AG09309 (cell line): Measurements from ENCODE around the gene PCDH15.
A peak's percentile ranks its signal among the peaks of the same experiment; 100 is the strongest.

Source experiments
- DNase-seq: peaks from one replicate; pipeline ENCODE4 v3.0.0-alpha.2; 2010; ENCODE audit warnings: low read depth
- H3K4me3 ChIP-seq: 2 replicates; pipeline ENCODE4 v1.5.1; 2011; ENCODE audit warnings: mild to moderate bottlenecking, low read depth, low read length, moderate library complexity; ENCODE audit not compliant: control insufficient read depth
- TF ChIP-seq, protein P1 (sequence below): IDR thresholded peaks from 2 replicates; pipeline ENCODE4 v1.5.1; 2011; ENCODE audit warnings: mild to moderate bottlenecking, low read depth, low read length, inconsistent platforms; ENCODE audit not compliant: insufficient read depth, control insufficient read depth; ENCODE audit errors: missing control alignments

The PCDH15 gene

DNA sequence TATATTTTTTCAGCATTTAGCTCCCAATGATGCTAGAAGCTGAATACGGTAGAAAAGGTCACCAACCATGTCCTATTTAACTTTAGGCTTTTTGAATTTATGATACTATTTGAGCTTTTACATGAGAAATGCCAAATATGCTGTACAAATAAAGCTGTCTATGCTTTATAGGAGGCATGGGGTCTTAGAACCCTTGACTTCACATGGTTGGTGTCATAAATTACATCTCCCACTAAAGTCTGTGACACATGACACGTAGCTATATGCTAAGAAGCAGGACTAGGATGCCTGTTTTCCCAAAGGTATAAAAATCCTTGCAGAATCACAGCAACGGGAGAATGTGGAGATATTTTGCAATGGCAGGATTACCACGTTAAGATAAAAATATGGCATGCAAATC is 960.4 kb downstream of the PCDH15 start:
- no peak for DNase-seq
- TF ChIP-seq, protein P1, sequence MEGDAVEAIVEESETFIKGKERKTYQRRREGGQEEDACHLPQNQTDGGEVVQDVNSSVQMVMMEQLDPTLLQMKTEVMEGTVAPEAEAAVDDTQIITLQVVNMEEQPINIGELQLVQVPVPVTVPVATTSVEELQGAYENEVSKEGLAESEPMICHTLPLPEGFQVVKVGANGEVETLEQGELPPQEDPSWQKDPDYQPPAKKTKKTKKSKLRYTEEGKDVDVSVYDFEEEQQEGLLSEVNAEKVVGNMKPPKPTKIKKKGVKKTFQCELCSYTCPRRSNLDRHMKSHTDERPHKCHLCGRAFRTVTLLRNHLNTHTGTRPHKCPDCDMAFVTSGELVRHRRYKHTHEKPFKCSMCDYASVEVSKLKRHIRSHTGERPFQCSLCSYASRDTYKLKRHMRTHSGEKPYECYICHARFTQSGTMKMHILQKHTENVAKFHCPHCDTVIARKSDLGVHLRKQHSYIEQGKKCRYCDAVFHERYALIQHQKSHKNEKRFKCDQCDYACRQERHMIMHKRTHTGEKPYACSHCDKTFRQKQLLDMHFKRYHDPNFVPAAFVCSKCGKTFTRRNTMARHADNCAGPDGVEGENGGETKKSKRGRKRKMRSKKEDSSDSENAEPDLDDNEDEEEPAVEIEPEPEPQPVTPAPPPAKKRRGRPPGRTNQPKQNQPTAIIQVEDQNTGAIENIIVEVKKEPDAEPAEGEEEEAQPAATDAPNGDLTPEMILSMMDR = no peak
- no peak overlapping the region for H3K4me3 ChIP-seq

DNA sequence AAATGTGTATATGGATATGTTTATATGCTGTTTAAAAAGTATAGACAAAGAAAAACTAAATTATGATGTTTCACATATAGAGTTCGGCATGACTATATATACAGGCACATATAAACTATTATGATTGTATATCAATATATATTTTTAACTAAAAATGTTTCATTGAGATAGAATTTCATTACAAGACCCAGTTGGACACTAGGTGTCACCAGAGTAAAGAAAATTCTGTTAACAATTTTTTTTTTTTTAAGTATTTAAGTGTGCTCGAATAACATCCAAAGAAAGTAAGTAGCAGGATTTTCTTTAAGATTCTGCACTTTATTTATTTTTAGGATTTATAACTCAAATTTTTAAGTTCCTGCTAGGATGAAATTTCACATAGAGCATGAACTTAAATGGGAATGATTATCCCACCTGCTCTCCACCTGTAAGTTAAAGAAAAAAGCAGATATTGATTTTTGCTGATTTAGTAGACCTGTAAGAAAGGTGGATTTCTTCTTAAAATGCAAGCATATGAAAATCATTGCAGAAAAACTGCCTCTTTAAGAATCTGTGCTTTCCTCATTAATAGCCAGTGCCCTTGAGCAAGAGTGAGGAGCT is 961.5 kb downstream of the PCDH15 start:
- H3K4me3 ChIP-seq = no peak overlapping the region
- DNase-seq = no peak
- TF ChIP-seq, protein P1 = peak; percentile 20

DNA sequence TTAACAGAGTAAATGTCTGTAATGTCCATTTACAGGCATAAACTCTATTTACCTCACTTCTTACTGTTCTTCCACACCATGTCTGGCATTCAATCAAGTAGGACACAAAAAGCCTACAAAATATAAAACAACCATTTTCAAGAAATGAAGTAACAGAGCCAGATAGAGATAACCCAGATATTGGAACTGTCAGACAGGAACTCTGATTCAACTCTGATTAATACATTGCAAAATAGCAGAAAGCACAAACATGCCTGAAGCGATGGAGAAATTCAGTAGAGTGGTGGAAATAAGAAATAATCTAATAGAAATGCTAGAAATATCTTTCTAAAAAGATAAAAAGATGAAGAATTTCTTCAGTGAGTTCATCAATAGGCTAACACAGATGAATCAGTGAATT is 964.4 kb downstream of the PCDH15 start:
- H3K4me3 ChIP-seq = no peak overlapping the region
- TF ChIP-seq, protein P1 = no peak
- no peak for DNase-seq

DNA sequence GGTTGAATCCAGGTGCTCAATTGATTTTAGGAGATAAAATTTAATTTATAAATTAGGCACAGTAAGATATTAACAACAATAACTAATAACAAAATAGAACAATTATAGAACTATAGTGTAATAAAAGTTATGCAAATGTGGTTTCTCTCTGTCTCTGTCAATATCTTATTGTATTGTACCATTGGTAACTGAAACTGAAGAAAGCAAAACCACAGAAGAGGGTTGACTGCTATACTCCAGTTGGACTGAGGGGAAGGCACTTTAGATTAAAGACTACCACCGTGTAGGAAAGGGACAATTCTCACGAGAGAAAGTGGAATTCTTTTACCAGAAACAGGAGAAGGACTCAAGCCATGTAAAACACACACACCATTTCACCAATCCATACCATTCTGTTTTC is 967.1 kb downstream of the PCDH15 start:
- DNase-seq = no peak
- no peak overlapping the region for H3K4me3 ChIP-seq
- TF ChIP-seq, protein P1 = no peak

DNA sequence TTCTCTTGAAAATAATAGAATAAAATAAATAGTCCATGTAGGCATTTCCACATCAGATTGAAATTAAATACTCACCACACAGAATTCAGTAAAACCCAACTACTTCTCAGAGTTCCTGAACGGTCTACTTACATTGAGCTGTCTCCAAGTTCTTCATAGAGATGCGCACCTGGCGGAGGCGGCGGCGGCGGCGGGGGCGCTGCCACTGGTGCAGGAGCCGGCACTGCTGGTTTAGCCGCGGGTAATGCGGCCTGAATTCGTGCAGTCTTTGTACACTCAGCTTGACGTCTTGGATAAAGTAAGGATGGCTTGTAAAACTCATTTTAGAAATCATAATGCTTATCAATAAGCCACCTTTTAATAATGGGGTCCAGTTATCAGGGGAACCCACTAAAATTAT is 973.8 kb downstream of the PCDH15 start:
- H3K4me3 ChIP-seq = no peak overlapping the region
- DNase-seq = no peak
- TF ChIP-seq, protein P1 = no peak

DNA sequence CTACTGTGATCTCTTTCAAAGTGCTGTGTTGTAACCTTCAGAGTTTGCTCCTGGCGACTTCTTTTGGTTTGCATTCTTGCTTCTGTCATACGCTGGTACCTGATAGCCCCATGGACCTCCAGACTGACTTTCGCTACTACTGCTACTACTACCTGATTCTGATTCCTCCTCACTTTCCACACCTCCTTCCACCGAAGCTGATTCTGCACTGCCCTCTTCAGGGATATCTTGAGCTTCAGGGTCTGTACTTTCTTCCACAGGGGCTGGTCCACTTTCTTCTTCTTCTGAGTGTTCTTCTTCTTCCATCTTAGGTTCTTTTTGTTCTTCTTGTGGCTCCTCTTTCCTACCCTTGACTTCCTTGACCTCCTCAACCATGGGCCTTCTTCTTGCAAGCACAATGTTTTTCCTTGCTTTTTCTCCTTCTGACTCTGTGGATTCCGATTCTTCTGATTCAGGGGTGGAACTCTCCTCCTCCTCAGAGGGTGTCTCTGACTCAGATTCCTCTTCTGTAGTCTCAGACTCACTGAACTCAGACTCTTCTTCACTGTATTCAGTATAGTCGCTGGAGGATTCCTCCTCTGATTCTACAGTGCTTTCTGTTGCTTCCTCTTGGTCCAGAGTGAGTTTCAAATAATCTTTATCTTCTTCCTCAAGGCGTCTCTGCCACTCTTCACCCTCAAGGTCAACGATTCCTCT is 992.2 kb downstream of the PCDH15 start:
- no peak overlapping the region for H3K4me3 ChIP-seq
- TF ChIP-seq, protein P1 = no peak
- DNase-seq = no peak
